ENCODE data around the gene DLK1. TPM values are rescaled to one million over a fixed set of nuclear protein-coding genes. Genes with fewer than 3 reads are reported as not detected.

DLK1 gene
- total and polyA plus RNA-seq, 2 of the 13 experiments (the other 11 are each of a cell fraction or from before 2014, with no cell fraction given): 95.5 to 312 TPM

DNA sequence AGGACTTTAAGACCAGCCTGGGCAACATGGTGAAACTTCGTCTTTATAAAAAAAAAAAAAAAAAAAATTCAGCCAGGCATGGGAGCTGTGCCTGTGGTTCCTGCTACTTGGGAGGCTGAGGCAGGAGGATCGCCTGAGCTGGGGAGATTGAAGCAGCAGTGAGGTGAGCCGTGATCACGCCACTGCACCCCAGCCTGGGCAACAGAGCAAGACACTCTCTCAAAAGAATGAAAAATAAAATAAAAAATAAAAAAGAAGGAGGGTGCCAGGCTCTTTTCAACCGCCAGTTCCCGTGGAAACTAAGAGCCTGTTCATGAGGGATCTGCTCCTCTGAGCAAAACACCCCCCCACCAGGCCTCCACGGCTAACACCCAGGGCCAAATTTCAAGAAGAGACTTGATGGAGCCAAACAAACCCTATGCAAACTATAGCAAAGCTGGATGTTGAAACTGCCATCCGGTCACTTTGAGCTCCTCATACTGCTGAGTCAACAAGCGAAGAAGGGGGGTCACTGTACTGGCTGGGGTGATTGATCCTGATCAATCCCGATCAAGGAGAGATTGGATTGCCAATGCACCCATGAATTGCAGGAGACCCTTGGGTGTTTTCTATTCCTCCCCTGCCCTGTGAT, 23.4 kb downstream of the DLK1 start (continued):
- TF ChIP-seq DDIT3 (CRISPR knock-in tag; IDR thresholded peaks at IDR 0.05) (no peak), ZNF501 (CRISPR knock-in tag; IDR thresholded peaks at IDR 0.05) (no peak), ATM (IDR thresholded peaks at IDR 0.05; ENCODE audit: borderline replicate concordance) (no peak), ELF4 (CRISPR knock-in tag; IDR thresholded peaks at IDR 0.05; ENCODE audit: borderline replicate concordance) (no peak), NFYB (CRISPR knock-in tag; IDR thresholded peaks at IDR 0.05) (no peak), JUND (CRISPR knock-in tag; IDR thresholded peaks at IDR 0.05) (0 out of 2 replicates have a peak, but pooled peaks have one; percentile 40), TOE1 (CRISPR knock-in tag; IDR thresholded peaks at IDR 0.05) (no peak), BRF2 (CRISPR knock-in tag; IDR thresholded peaks at IDR 0.05) (no peak), ZNF720 (CRISPR knock-in tag; IDR thresholded peaks at IDR 0.05) (no peak), ZNF790 (CRISPR knock-in tag; IDR thresholded peaks at IDR 0.05; ENCODE audit: borderline replicate concordance) (no peak), HNRNPLL (IDR thresholded peaks at IDR 0.05; ENCODE audit: low read depth, low read length, poor library complexity, severe bottlenecking) (no peak), ZNF747 (CRISPR knock-in tag; IDR thresholded peaks at IDR 0.05; ENCODE audit: borderline replicate concordance) (no peak), LBX2 (CRISPR knock-in tag; IDR thresholded peaks at IDR 0.05; ENCODE audit: borderline replicate concordance) (no peak)
- TF ChIP-seq, protein P1, sequence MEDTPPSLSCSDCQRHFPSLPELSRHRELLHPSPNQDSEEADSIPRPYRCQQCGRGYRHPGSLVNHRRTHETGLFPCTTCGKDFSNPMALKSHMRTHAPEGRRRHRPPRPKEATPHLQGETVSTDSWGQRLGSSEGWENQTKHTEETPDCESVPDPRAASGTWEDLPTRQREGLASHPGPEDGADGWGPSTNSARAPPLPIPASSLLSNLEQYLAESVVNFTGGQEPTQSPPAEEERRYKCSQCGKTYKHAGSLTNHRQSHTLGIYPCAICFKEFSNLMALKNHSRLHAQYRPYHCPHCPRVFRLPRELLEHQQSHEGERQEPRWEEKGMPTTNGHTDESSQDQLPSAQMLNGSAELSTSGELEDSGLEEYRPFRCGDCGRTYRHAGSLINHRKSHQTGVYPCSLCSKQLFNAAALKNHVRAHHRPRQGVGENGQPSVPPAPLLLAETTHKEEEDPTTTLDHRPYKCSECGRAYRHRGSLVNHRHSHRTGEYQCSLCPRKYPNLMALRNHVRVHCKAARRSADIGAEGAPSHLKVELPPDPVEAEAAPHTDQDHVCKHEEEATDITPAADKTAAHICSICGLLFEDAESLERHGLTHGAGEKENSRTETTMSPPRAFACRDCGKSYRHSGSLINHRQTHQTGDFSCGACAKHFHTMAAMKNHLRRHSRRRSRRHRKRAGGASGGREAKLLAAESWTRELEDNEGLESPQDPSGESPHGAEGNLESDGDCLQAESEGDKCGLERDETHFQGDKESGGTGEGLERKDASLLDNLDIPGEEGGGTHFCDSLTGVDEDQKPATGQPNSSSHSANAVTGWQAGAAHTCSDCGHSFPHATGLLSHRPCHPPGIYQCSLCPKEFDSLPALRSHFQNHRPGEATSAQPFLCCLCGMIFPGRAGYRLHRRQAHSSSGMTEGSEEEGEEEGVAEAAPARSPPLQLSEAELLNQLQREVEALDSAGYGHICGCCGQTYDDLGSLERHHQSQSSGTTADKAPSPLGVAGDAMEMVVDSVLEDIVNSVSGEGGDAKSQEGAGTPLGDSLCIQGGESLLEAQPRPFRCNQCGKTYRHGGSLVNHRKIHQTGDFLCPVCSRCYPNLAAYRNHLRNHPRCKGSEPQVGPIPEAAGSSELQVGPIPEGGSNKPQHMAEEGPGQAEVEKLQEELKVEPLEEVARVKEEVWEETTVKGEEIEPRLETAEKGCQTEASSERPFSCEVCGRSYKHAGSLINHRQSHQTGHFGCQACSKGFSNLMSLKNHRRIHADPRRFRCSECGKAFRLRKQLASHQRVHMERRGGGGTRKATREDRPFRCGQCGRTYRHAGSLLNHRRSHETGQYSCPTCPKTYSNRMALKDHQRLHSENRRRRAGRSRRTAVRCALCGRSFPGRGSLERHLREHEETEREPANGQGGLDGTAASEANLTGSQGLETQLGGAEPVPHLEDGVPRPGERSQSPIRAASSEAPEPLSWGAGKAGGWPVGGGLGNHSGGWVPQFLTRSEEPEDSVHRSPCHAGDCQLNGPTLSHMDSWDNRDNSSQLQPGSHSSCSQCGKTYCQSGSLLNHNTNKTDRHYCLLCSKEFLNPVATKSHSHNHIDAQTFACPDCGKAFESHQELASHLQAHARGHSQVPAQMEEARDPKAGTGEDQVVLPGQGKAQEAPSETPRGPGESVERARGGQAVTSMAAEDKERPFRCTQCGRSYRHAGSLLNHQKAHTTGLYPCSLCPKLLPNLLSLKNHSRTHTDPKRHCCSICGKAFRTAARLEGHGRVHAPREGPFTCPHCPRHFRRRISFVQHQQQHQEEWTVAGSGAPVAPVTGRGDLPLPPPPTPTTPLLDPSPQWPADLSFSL (CRISPR knock-in tag; IDR thresholded peaks at IDR 0.05): no peak
- TF ChIP-seq, protein P2, sequence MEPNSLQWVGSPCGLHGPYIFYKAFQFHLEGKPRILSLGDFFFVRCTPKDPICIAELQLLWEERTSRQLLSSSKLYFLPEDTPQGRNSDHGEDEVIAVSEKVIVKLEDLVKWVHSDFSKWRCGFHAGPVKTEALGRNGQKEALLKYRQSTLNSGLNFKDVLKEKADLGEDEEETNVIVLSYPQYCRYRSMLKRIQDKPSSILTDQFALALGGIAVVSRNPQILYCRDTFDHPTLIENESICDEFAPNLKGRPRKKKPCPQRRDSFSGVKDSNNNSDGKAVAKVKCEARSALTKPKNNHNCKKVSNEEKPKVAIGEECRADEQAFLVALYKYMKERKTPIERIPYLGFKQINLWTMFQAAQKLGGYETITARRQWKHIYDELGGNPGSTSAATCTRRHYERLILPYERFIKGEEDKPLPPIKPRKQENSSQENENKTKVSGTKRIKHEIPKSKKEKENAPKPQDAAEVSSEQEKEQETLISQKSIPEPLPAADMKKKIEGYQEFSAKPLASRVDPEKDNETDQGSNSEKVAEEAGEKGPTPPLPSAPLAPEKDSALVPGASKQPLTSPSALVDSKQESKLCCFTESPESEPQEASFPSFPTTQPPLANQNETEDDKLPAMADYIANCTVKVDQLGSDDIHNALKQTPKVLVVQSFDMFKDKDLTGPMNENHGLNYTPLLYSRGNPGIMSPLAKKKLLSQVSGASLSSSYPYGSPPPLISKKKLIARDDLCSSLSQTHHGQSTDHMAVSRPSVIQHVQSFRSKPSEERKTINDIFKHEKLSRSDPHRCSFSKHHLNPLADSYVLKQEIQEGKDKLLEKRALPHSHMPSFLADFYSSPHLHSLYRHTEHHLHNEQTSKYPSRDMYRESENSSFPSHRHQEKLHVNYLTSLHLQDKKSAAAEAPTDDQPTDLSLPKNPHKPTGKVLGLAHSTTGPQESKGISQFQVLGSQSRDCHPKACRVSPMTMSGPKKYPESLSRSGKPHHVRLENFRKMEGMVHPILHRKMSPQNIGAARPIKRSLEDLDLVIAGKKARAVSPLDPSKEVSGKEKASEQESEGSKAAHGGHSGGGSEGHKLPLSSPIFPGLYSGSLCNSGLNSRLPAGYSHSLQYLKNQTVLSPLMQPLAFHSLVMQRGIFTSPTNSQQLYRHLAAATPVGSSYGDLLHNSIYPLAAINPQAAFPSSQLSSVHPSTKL (CRISPR knock-in tag; IDR thresholded peaks at IDR 0.05): peak; percentile 72
- TF ChIP-seq, protein P3, sequence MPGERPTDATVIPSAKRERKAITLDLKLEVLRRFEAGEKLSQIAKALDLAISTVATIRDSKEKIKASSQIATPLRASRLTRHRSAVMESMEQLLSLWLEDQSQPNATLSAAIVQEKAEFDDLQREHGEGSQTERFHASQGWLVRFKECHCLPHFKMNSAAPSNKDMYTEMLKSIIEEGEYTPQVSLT (CRISPR knock-in tag; IDR thresholded peaks at IDR 0.05; ENCODE audit: borderline replicate concordance, low read depth): no peak
